ENCODE data around the gene SPNS3.

- TF ChIP-seq KDM1A (IDR thresholded peaks at IDR 0.05; ENCODE audit: borderline replicate concordance) (no peak), TAF1 (IDR thresholded peaks at IDR 0.05; ENCODE audit: borderline replicate concordance, low read depth, low read length) (no peak), RB1 (IDR thresholded peaks at IDR 0.05; ENCODE audit: borderline replicate concordance) (no peak), YY1 (IDR thresholded peaks at IDR 0.05; ENCODE audit: low read depth, low read length) (no peak), EP300 (IDR thresholded peaks at IDR 0.05; ENCODE audit: borderline replicate concordance in 1 of 2, control insufficient read depth in 1 of 2, low read depth in 2 of 2, low read length in 2 of 2) (no peak), HDAC2 (IDR thresholded peaks at IDR 0.05) (no peak), CEBPB (IDR thresholded peaks at IDR 0.05; ENCODE audit: borderline replicate concordance in 1 of 2, low read depth in 2 of 2, low read length in 2 of 2) (no peak), REST (IDR thresholded peaks at IDR 0.05; ENCODE audit: low read depth, low read length) (no peak), EZH2 (IDR thresholded peaks at IDR 0.05; ENCODE audit: borderline replicate concordance, control insufficient read depth, low read depth, low read length) (no peak), USF2 (IDR thresholded peaks at IDR 0.05; ENCODE audit: borderline replicate concordance, low read depth, low read length) (no peak), SKIL (IDR thresholded peaks at IDR 0.05; ENCODE audit: low read depth, poor library complexity, severe bottlenecking) (no peak)
These were observed 43.6 kb downstream of the SPNS3 start for GRCh38 chr17:4477255-4477791.
